Body of pancreas (tissue), 4 donors: ENCODE results near the gene LDLRAD4.

Experiments used
- CTCF ChIP-seq, 7 experiments: fragments of 450-650 bp in 4 of 7; fragments of 200-600 bp in 3 of 7; sonication (generic) in 3 of 7; IDR thresholded peaks; one replicate each; pipeline ENCODE4 v1.5.1; 2016 to 2019; ENCODE audit warnings: antibody characterized with exemption in 7 of 7
- POLR2A ChIP-seq, 3 donors: fragments of 450-650 bp; IDR thresholded peaks; one replicate each; pipeline ENCODE4 v1.6.1; 2016; ENCODE audit warnings: antibody characterized with exemption in 3 of 3, mild to moderate bottlenecking in 2 of 3

- TF ChIP-seq CTCF (IDR thresholded peaks at IDR 0.05) = no peak
- TF ChIP-seq POLR2A (IDR thresholded peaks at IDR 0.05) = no peak
Measured at GRCh38 chr18:13572721-13573120, 354.2 kb downstream of the LDLRAD4 start.
